Right atrium auricular region (tissue), 2 donors: ENCODE measurements around the gene ZNF844. TPM values are rescaled to one million over a fixed set of nuclear protein-coding genes. Genes with fewer than 3 reads are reported as not detected.
"Not testable (repeated sequence)": the region's sequence is repeated elsewhere in the genome, so short reads cannot be mapped to it uniquely, and the experiment has no call there.

Experiments used
- DNase-seq: peaks from one replicate; pipeline ENCODE4 v3.0.0-alpha.2; 2019; ENCODE audit warnings: low spot score
- H3K27ac ChIP-seq, 2 donors: fragments of 200-600 bp; sonication (generic); 1 replicate in 1 of 2; 2 replicates in 1 of 2; pipeline ENCODE4 v1.5.1; 2016 to 2019
- H3K27me3 ChIP-seq, 2 donors: fragments of 200-600 bp; sonication (generic); one replicate each; pipeline versions ENCODE4 v1.5.1 to v1.6.0; 2017 to 2019
- H3K36me3 ChIP-seq: fragments of 200-600 bp; sonication (generic); one replicate; pipeline ENCODE4 v1.5.1; 2016
- H3K4me1 ChIP-seq, 2 donors: fragments of 200-600 bp; sonication (generic); one replicate each; pipeline versions ENCODE4 v1.5.1 to v1.6.0; 2017 to 2019
- H3K4me3 ChIP-seq, 2 donors: fragments of 200-600 bp; sonication (generic); 1 replicate in 1 of 2; 2 replicates in 1 of 2; pipeline ENCODE4 v1.5.1; 2017 to 2019; ENCODE audit warnings: mild to moderate bottlenecking in 1 of 2, moderate library complexity in 1 of 2
- H3K9me3 ChIP-seq, 2 donors: fragments of 200-600 bp; sonication (generic); one replicate each; pipeline ENCODE4 v1.5.1; 2019
- total RNA-seq, 2 donors: library from RNA; depleted of rRNA; stranded (reverse); fragments of >200 nt; gene quantifications; one replicate each; pipeline ENCODE4 v1.1.0, GENCODE V29; 2016
- TF ChIP-seq, protein P1 (sequence below), 2 donors: fragments of 200-600 bp; sonication (generic); IDR thresholded peaks; one replicate each; pipeline ENCODE4 v1.5.1; 2019; ENCODE audit warnings: antibody characterized with exemption in 2 of 2

ZNF844 gene
- total RNA-seq, 2 donors from 2014 or later, result 6.2 to 10.8 TPM

- Histone ChIP-seq H3K27me3 (no peaks in the 10 kb centered on the region), H3K27ac (no peak overlapping the region), H3K9me3 (no peaks in the 10 kb centered on the region), H3K4me3 (no peak overlapping the region), H3K4me1 (peaks cover 0 to 8% of the 10 kb centered on the region in 2 donors), H3K36me3 (no peaks in the 10 kb centered on the region)
- DNase-seq, result no peak
- TF ChIP-seq, protein P1, sequence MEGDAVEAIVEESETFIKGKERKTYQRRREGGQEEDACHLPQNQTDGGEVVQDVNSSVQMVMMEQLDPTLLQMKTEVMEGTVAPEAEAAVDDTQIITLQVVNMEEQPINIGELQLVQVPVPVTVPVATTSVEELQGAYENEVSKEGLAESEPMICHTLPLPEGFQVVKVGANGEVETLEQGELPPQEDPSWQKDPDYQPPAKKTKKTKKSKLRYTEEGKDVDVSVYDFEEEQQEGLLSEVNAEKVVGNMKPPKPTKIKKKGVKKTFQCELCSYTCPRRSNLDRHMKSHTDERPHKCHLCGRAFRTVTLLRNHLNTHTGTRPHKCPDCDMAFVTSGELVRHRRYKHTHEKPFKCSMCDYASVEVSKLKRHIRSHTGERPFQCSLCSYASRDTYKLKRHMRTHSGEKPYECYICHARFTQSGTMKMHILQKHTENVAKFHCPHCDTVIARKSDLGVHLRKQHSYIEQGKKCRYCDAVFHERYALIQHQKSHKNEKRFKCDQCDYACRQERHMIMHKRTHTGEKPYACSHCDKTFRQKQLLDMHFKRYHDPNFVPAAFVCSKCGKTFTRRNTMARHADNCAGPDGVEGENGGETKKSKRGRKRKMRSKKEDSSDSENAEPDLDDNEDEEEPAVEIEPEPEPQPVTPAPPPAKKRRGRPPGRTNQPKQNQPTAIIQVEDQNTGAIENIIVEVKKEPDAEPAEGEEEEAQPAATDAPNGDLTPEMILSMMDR (IDR thresholded peaks at IDR 0.05), result no peak
These were observed 30.7 kb downstream of the ZNF844 start for GRCh38 chr19:12095111-12095790.

GRCh38 chr19:12098040-12098439, 33.5 kb downstream of the ZNF844 start:
- DNase-seq, result no peak
- H3K4me1 ChIP-seq, result peaks cover 0 to 3% of the 10 kb centered on the region in 2 donors
- no peaks in the 10 kb centered on the region for H3K36me3 ChIP-seq
- H3K27ac ChIP-seq, result no peak overlapping the region
- no peaks in the 10 kb centered on the region for H3K9me3 ChIP-seq
- H3K4me3 ChIP-seq, result no peak overlapping the region
- H3K27me3 ChIP-seq, result no peaks in the 10 kb centered on the region
- TF ChIP-seq, protein P1 (IDR thresholded peaks at IDR 0.05), result no peak

DNA sequence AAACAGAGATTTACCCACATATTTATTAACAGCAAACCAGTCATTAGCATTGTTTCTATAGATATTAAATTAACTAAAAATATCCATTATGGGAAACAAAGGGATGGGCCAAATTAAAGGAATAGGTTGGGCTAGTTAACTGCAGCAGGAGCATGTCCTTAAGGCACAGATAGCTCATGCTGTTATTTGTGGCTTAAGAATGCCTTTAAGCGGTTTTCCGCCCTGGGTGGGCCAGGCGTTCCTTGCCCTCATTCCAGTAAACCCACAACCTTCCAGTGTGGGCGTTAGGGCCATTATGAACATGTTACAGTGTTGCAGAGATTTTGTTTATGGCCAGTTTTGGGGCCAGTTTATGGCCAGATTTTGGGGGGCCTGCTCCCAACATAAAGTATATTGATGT, 39.4 kb downstream of the ZNF844 start:
- not testable (repeated sequence) for H3K27ac ChIP-seq, H3K36me3 ChIP-seq, H3K9me3 ChIP-seq, H3K4me1 ChIP-seq, H3K4me3 ChIP-seq, H3K27me3 ChIP-seq, DNase-seq

GRCh38 chr19:12111176-12111575, 46.6 kb downstream of the ZNF844 start:
- DNase-seq, result no peak
- H3K4me3 ChIP-seq, result no peak overlapping the region
- TF ChIP-seq, protein P1 (IDR thresholded peaks at IDR 0.05), result no peak
- H3K9me3 ChIP-seq, result no peaks in the 10 kb centered on the region
- H3K36me3 ChIP-seq, result peaks cover 19% of the 10 kb centered on the region
- no peaks in the 10 kb centered on the region for H3K27me3 ChIP-seq
- no peak overlapping the region for H3K27ac ChIP-seq
- H3K4me1 ChIP-seq, result no peaks in the 10 kb centered on the region

DNA sequence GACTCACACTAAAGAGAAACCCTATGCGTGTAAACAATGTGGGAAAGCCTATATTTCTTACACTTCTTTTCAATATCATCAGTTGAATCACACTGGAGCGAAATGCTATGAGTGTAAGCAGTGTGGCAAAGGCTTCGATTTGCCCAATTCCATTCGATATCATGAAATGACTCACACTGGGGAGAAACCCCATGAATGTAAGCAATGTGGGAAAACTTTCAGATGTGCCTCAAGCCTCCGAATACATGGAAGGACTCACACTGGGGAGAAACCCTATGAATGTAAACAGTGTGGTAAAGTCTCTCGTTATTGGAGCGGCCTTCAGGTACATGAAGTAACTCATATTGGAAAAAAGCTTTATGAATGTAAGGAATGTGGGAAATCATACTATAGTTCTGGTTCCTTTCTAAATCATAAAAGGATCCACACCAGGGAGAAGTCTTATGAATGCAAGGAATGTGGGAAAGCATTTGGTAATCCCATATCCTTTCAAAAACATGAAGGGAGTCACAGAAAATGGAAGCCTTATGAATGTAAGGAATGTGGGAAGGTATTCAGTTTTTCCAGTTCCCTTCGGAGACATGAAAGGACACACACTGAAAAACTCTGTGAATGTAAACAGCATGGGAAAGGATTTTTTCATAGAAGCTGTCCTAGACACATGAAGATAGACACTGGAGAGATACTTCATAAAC, 47.6 kb downstream of the ZNF844 start:
- Histone ChIP-seq H3K9me3 (no peaks in the 10 kb centered on the region), H3K36me3 (peaks cover 19% of the 10 kb centered on the region)

DNA sequence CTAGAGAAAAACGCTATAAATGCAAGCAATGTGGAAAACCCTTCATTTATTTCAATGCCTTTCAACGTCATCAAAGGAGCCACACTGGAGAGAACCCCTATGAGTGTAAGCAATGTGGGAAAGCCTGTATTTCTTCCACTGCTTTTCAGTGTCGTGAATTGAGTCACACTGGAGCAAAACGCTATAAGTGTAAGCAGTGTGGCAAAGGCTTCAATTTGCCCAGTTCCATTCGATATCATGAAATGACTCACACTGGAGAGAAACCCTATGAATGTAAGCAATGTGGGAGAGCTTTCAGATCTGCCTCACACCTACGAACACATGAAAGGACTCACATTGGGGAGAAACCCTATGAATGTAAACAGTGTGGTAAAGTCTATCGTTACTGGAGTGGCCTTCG, 48.2 kb downstream of the ZNF844 start:
- H3K27ac ChIP-seq, result no peak overlapping the region
- H3K4me3 ChIP-seq, result no peak overlapping the region
- TF ChIP-seq, protein P1 (IDR thresholded peaks at IDR 0.05), result no peak
- no peaks in the 10 kb centered on the region for H3K27me3 ChIP-seq
- no peaks in the 10 kb centered on the region for H3K4me1 ChIP-seq
- H3K9me3 ChIP-seq, result no peaks in the 10 kb centered on the region
- H3K36me3 ChIP-seq, result peaks cover 19% of the 10 kb centered on the region
- DNase-seq, result no peak

More for the DNA sequence above, 47.6 kb downstream of the ZNF844 start:
- Histone ChIP-seq H3K27ac (no peak overlapping the region), H3K27me3 (no peaks in the 10 kb centered on the region), H3K4me1 (no peaks in the 10 kb centered on the region), H3K4me3 (no peak overlapping the region)
- TF ChIP-seq, protein P1 (IDR thresholded peaks at IDR 0.05), result no peak
- no peak for DNase-seq
